CD4-positive, alpha-beta T cell treated with Interleukin-10 for 1 hour (primary cell): Measurements from ENCODE around the gene AMPD2.
"Not testable (repeated sequence)": the region's sequence is repeated elsewhere in the genome, so short reads cannot be mapped to it uniquely, and the experiment has no call there.

Experiments used
- DNase-seq: peaks from one replicate; pipeline ENCODE4 v3.0.0-alpha.2; 2020

Gene AMPD2

DNA sequence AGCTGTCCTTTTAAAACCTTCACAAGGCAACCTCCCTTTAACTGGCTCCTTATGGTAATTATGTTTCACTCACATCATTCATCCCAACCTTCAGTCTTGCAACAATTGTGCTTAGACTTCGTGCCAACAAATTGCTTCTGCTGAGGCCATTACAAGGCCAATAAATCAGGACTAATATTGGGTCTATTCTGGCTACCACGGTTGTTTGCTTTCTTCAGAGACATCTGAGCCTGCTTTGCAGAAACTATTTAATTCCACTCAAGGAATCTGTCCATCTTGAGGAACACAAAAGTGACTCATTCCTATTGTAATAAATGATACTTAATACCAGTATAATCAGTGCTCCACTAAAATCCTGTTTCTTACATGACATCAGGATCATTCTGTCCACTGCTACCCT is 33.7 kb downstream of the AMPD2 start:
- no peak for DNase-seq

DNA sequence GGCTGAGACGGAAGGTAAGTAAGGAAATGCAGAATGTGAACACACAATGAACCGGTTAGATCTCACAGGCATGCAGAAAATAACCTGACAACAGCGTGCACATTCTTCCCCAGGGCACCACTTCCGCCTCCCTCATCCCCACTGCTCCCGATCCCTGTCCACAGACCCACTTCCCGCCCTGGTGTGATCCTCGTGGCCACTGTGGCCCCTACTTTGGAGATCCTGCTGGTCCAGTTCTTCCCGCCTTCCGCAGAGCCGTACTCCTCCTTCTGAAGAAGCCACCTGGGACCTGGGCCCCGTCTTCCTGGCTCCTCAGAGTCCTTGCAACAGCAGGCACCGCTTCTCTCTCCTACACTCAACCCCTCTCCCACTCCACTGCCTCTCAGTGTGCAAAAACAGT is 34.9 kb downstream of the AMPD2 start:
- no peak for DNase-seq

DNA sequence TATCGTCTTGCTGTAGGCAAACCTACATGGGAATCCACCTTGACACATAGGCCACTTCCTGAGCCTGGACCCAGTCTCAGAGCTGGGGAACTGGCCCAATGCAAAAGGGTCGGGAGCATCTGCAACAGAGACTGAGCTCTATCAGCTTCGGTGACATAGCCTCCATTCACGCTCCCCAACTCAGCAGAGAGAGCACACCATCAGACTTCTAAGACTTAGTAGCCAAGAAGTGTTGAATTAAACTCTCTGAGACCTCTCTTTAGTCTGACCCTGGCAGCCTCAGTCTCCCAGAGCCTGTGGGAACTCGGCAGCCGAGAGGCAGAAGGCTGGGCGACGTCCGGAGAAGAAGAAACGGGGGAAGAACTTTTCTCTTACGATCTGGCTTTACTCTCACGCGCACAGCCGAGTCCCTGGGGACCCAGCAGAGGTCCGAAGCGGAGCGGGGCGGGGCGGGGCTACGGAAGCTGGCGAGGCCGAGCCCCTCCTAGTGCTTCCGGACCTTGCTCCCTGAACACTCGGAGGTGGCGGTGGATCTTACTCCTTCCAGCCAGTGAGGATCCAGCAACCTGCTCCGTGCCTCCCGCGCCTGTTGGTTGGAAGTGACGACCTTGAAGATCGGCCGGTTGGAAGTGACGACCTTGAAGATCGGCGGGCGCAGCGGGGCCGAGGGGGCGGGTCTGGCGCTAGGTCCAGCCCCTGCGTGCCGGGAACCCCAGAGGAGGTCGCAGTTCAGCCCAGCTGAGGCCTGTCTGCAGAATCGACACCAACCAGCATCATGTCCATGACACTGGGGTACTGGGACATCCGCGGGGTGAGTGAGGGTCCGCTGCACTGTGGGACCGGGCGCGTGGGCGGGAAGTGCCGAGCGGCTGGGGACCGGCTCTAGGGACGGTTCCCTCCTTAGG is 36.2 kb downstream of the AMPD2 start, which contains the start of gene GSTM4:
Gene GSTM4, plus strand, starts transcription at position 485 of the 905 bp plus-strand sequence. Its CDS starts 291 bp downstream, at position 776.
- DNase-seq, result peak; percentile 60

DNA sequence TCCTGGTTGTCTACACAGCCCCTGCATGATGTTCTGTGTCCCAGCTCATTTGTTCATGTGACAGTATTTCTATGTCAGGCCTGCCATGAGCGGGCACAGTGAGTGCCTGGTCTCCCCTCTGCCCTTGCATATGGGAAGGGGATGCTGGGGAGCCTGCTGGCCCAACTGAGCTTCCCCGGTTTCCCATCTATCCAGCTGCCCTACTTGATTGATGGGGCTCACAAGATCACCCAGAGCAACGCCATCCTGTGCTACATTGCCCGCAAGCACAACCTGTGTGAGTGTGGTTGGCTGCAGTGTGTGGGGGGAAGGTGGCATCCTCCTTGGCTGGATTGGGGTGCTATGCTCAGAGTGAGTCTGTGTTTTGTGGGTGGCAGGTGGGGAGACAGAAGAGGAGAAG is 37.8 kb downstream of the AMPD2 start:
- no peak for DNase-seq

DNA sequence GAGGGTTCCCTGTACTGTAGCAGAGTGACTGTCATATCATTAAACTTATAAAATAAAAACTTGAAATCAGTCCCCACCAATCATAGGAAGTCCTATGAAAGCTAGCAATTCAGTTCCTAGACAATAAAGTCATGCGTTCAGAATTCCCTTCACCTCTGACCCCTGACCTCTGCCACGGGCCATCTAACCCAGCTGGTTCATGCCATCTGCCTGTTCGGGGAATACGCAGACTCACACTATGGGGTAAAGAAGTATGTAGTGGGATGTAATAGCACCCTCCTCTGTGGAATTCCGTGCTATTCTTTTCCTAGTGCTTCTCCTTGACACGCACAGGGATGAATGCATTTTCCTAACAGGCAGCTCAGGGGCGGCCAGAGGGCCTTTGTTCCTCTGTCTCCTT is 38.3 kb downstream of the AMPD2 start:
- DNase-seq, result no peak

DNA sequence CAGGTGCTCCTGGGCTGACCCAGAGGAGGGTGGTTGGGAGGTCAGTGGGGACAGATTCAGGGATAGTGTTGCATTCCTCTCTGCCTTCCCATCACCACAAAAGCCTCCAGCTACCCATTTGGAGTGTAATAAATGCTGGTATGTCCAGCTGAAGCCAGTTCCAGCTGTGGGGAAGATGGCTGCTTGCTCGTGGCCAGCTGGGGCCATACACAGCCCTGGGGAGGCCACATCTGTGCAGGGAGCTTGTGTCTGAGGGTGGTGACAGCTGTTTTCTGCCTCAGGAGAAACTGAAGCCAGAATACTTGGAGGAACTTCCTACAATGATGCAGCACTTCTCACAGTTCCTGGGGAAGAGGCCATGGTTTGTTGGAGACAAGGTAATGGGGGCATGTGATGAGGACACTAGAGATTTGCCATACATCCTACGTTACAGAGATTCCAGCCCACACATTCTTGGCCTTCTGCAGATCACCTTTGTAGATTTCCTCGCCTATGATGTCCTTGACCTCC is 39.0 kb downstream of the AMPD2 start:
- DNase-seq, result no peak

DNA sequence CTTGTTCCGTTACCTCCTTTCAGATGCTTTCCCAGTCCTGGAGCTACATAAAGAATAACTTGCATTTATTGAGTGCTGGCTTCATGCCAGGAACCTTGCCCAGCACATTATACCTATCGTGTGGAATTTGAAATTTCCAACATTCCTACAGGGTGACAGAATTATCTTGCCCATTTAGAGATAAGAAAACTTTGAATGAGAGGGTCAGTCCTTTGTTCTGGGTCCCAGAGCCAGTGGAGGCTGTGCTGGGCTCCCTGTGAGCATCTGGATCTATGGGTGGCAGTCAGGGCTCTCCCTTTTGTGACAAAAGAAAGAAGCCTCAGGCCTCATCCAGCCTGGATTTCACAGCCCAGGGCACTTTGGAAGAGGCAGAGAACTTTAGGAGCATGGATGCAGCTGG is 39.5 kb downstream of the AMPD2 start:
- DNase-seq, result no peak

DNA sequence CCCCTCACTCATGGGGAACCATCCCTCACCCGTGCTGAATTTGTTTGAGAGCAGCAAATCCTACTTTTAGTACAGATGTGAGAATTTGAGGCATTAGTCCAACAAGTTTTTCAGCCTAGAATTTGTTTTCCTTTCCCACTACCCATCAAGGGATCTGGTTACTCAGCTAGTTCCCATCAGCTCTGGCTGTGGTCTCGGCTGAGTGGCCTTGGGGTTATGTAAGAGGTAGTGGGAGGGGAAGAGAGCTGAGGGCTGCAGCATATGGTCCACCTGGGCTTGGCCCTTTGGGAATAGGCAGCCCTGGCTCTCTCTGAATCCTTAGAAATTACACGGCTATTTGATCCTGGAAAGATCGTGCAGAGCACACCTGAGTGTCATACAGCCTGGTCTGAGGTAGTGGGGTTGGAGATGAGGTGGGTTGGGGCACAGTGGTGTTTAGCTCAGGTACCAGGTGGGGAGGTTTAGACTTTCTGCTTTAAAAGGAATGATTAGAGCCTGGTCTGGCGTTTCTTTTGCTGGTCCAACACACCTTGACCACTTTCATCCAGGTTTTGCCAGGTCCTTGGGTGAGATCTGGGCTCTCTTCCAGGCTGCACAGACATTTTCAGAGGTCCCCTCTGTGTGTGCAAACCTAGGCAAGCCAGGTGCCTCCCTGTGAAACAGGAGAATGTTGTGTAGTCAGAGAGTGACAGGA is 40.5 kb downstream of the AMPD2 start:
- no peak for DNase-seq

DNA sequence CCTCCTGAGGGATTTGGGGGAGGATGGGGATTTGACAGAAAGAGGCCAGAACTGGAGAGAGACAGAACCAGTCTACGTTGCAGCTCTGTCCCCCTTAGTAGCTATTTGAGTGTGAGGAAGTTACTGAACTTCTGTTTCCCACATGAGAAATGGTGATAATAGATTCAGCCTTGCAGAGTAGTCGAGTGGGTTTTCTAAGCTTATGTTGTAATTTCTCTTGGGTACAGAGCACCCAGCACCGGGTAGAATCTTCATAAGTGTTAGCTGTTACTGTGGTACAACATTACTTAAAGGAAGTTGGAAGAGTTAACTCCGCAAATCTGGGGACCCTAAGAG is 41.0 kb downstream of the AMPD2 start:
- not testable (repeated sequence) for DNase-seq

DNA sequence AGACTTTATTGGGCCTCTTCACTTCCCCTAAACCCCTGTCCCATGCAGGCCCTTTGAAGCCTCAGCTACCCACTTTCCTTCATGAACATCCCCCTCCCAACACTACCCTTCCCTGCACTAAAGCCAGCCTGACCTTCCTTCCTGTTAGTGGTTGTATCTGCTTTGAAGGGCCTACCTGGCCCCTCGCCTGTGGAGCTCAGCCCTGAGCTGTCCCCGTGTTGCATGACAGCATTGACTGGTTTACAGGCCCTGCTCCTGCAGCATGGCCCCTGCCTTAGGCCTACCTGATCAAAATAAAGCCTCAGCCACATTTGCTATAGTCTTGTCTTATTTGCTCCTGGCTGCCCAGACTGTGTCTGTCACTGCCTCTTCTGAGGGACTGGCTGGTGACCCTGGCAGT is 41.8 kb downstream of the AMPD2 start:
- DNase-seq, result no peak

DNA sequence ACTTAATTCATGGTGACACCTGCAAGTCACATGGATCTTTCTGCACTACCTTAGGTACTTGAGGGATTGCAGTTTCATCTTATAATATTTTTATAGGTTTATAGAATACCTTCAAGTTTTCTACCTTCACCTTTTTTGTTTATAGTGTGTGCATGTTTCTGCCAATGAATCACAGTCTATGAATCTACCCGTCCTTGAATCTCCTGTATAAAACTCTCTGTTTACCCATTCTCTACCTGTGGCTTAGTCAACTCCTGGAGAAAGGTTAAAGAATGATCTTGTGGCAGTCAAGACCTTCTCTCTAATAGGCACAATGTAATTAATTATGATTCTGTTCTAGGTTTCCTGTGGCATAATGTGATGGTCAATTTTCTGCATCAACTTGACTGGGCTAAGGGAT is 45.0 kb downstream of the AMPD2 start:
- DNase-seq, result no peak

DNA sequence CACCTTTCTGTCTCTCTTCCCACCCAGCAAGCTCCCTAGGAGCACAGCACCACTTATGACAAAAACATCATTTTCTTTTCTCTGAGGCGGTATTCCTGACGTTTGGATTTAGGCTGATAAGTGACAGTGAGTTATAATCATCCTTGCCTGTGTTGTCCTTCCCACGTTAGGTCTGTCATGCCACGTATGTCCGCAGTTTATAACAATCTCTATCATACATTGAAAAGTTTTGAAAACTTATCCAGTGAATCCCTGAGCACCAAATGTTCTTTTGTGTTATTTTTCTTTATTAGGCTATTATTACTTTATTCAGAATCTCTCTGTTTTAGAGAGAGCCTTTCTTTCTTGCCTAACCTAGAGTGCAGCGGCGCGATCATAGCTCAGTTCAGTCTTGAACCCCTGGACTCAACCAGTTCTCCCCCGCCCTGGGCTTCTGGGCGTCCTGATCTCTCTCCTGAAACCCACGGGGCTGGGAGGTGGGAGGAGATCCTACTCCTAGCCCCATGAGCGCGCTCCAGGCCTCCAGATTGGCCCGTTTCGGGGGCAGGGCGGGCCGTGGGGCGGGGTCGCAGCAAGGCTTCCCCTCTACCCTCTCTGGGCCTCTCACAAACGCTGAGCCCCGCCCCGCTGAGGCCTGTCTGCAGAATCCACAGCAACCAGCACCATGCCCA is 48.0 kb downstream of the AMPD2 start, which contains the start of gene GSTM2:
Gene GSTM2, plus strand, starts transcription at position 606 of the 671 bp plus-strand sequence. Its CDS starts 59 bp downstream, at position 665.
- DNase-seq, result peak; percentile 75

DNA sequence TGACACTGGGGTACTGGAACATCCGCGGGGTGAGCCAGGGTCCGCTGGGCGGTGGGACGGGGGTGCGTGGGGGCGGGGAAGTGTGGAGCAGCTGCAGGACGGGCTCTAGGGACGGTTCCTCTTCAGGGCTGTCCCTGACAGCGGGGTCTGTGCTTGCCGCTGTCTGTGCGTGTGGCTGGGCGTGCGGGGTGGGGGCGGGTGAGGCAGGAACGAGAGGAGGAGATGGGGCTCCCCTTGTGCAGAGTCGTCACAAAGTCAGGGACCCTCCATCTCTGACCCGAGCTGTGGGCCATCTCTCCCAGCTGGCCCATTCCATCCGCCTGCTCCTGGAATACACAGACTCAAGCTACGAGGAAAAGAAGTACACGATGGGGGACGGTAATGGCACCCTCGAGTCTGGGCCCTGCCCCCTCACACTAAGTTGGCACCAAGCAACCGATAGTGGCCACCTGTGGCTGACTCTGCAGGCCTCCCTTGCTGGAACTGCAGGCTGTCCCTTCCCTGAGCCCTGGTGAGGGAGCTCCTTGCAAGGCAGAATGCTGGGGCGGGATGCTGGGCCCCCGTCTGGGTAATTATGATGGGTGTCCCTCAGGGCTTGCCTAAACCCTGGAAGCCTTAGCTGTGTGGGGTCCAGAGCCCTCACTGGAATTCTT is 48.6 kb downstream of the AMPD2 start:
- DNase-seq, result no peak

DNA sequence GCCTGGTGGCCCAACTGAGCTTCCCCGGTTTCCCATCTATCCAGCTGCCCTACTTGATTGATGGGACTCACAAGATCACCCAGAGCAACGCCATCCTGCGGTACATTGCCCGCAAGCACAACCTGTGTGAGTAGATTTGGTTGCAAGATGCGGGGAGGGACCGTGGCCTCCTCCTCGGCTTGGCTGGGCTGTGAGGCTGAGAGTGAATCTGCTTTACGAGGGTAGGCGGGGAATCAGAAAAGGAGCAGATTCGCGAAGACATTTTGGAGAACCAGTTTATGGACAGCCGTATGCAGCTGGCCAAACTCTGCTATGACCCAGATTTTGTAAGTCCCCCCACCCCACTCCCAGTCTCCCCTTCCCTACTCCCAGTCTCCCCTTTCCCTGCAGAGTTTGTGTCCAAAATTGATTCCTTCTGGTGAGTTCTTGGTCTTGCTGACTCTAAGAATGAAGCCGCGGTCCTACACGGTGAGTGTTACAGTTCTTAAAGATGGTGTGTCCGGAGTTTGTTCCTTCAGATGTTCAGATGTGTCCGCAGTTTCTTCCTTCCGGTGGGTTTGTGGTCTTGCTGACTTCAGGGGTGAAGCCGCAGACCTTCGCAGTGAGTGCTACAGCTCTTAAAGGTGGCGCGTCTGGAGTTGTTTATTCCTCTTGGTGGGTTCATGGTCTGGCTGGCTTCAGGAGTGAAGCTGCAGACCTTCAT is 49.8 kb downstream of the AMPD2 start:
- no peak for DNase-seq

DNA sequence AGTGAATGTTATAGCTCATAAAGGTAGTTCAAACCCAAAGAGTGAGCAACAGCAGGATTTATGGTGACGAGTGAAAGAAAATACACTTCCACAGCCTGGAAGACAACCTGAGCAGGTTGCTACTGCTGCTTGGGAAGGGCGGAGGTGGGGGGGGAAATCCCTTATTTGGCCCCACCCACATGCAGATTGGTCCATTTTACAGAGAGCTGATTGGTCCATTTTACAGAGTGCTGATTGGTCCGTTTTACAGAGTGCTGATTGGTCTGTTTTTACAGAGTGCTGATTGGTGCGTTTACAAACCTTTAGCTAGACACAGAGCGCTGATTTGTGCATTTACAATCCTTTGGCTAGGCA is 50.3 kb downstream of the AMPD2 start:
- not testable (repeated sequence) for DNase-seq

DNA sequence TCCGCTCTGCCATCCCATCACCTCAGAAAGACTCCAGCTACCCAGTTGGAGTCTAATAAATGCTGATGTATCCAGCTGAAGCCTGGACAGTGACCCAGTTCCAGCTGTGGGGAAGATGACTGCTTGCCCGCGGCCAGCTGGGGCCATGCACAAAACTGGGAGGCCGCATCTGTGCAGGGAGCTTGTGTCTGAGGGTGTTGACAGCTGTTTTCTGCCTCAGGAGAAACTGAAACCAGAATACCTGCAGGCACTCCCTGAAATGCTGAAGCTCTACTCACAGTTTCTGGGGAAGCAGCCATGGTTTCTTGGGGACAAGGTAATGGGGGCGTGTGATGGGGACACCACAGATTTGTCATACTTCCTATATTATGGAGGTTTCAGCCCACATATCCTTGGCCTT is 51.4 kb downstream of the AMPD2 start:
- no peak for DNase-seq

DNA sequence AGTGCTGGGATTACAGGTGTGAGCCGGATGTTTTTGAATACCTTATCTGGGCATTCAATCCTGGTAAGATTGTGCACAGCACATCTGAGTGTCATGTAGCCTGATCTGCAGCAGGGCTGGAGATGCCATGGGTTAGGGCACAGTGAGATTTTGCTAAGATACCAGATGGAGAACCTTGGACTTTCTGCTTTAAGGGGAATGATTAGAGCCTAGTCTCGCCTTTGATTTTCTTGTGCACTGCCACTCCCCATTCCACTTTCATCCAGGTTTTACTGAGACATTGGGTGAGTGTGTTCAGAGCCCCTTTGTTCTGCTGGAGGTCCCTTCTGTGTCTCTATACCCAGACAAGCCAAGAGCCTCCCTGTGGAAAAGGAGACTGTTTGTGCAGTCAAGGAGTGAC is 54.2 kb downstream of the AMPD2 start:
- not testable (repeated sequence) for DNase-seq

DNA sequence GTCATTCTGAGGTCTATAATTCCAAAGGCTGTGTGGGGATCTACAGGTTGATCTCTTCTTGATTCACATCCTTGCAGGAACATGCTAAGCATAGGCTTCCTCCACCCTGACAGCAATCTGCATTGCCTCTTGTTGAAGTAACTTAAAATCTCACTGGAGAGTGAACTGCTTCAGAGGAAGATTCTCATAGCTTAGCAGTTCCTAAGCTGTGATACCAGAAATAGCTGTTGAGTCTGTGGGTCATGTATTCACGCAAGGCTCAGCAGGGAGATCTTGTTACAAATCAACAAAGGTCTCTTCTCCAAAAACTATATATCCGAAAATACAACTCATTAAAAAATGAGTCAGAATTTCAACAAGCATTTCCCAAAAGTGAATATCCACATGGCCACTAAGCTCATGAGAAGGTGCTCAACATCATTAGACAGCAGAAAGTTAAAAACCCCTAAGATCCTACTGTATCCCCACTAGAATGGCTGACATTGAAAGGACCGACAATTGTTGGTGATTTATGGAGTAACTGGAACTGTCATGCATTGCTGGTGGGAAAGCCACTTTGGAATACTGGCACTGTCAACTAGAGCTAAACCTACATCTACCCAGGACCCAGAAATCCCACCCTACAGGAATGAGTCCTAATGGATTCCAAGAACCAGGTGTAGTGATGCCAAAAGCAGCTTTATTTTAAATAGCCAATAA is 57.2 kb downstream of the AMPD2 start:
- not testable (repeated sequence) for DNase-seq

DNA sequence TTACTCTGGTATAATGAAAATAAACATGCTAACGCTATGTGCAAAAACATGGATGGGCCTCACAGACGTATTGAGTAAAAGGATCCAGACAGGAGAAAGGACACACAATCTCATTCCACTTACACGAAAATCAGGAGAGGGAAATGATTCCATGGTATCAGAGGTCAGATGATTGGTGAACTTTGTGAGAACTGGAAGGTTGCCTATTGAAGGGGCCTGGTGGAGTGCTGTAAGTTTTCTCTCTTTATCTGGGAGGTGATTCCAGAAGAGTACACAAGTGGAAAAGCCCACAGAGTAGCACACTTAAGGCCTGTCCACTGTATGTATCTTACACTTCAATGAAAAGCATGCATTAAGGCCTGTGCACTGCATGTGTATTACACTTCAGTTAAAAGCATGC is 57.8 kb downstream of the AMPD2 start:
- no peak for DNase-seq

DNA sequence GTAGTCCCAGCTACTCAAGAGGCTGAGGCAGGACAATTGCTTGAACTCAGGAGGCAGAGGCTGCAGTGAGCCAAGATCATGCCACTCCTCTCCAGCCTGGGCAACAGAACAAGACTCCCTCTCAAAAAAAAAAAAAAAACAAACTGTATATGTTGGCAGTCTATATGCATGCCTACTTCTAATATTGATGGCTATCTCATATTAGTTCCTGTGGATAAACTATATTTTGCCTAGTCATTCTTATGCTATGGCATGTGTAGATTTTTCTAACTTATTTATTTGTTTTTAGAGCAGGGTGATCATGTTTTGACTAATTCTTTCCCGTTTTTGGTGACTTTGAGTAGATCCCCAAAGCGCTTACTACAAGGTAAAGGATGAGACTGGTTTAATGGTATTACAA is 59.0 kb downstream of the AMPD2 start:
- not testable (repeated sequence) for DNase-seq
